HepG2 (cell line): ENCODE data around the gene TUT7. TPM values are rescaled to one million over a fixed set of nuclear protein-coding genes. Genes with fewer than 3 reads are reported as not detected.
A peak's percentile ranks its signal among the peaks of the same experiment; 100 is the strongest.

Experiments used
- ASH2L ChIP-seq: fragments of 300-600, 200-600 bp; sonication (generic); IDR thresholded peaks from 2 replicates; pipeline ENCODE4 v1.7.0; 2017; ENCODE audit warnings: low read depth, mild to moderate bottlenecking, moderate library complexity, mixed read lengths, low read length; ENCODE audit not compliant: insufficient read length
- BRF2 ChIP-seq: sonication (generic); formaldehyde crosslinking; IDR thresholded peaks from 2 replicates; pipeline ENCODE4 v1.8.1; 2022; ENCODE audit warnings: mild to moderate bottlenecking, missing genetic modification reagents
- ETV5 ChIP-seq: IDR thresholded peaks from 2 replicates; pipeline ENCODE4 v1.6.1; 2018; ENCODE audit warnings: missing biosample characterization, missing genetic modification reagents, inconsistent platforms, borderline replicate concordance
- FOXK1 ChIP-seq: sonication (generic); formaldehyde crosslinking; IDR thresholded peaks from 2 replicates; pipeline ENCODE4 v1.4.0; 2020; ENCODE audit warnings: low read depth, missing genetic modification reagents, borderline replicate concordance
- FOXO1 ChIP-seq: sonication (generic); formaldehyde crosslinking; IDR thresholded peaks from 2 replicates; pipeline ENCODE4 v1.4.0; 2020; ENCODE audit warnings: missing genetic modification reagents
- MATR3 ChIP-seq: sonication (generic); formaldehyde crosslinking; IDR thresholded peaks from 2 replicates; pipeline ENCODE4 v1.4.0; 2020; ENCODE audit warnings: missing genetic modification reagents
- ZNF10 ChIP-seq: sonication (generic); formaldehyde crosslinking; IDR thresholded peaks from 2 replicates; pipeline ENCODE4 v1.4.0; 2020; ENCODE audit warnings: mild to moderate bottlenecking, low read depth, missing genetic modification reagents, borderline replicate concordance
- ZNF280D ChIP-seq: sonication (generic); formaldehyde crosslinking; IDR thresholded peaks from 2 replicates; pipeline ENCODE4 v1.5.1; 2020; ENCODE audit warnings: mild to moderate bottlenecking, missing genetic modification reagents
- ZNF850 ChIP-seq: sonication (generic); formaldehyde crosslinking; conservative IDR thresholded peaks from 2 replicates; pipeline ENCODE4 v1.9.0; 2021; ENCODE audit warnings: mild to moderate bottlenecking, missing genetic modification reagents
- polyA plus RNA-seq, 8 experiments: library from polyadenylated mRNA; depleted of rRNA in 3 of 8; stranded (reverse) in 7 of 8; unstranded in 1 of 8; fragments of >200 nt; fragmentation: Illumina TruSeq in 4 of 8; extraction: Trizol in 4 of 8; gene quantifications; 2 replicates each; pipeline versions ENCODE4 v1.2.1 to v1.2.3, GENCODE V29; 2011 to 2016; ENCODE audit warnings: low read depth in 4 of 8, missing spikeins in 1 of 8, mixed read lengths in 1 of 8; ENCODE audit not compliant: insufficient read depth in 1 of 8
- total RNA-seq, 5 experiments: library from RNA; depleted of rRNA; stranded (reverse); fragments of >200 nt; fragmentation: Illumina TruSeq; extraction: Trizol; gene quantifications; 2 replicates each; pipeline ENCODE4 v1.2.3, GENCODE V29; 2016; ENCODE audit warnings: low read depth in 1 of 5
- TF ChIP-seq, protein P1 (sequence below): IDR thresholded peaks from 2 replicates; pipeline ENCODE4 v1.6.1; 2016; ENCODE audit warnings: low read depth, missing genetic modification reagents, missing compliant biosample characterization
- TF ChIP-seq, protein P2 (sequence below): sonication (generic); formaldehyde crosslinking; IDR thresholded peaks from 2 replicates; pipeline ENCODE4 v1.5.0; 2020; ENCODE audit warnings: missing genetic modification reagents
- TF ChIP-seq, protein P3 (sequence below): sonication (generic); formaldehyde crosslinking; IDR thresholded peaks from 2 replicates; pipeline ENCODE4 v1.5.0; 2020; ENCODE audit warnings: missing genetic modification reagents

Gene TUT7
- total and polyA plus RNA-seq, 2 of the 13 experiments (the other 11 are each of a cell fraction or from before 2014, with no cell fraction given), result 12.0 to 19.4 TPM

GRCh38 chr9:86336058-86336457, 18.2 kb downstream of the TUT7 start (continued):
- TF ChIP-seq, protein P1, sequence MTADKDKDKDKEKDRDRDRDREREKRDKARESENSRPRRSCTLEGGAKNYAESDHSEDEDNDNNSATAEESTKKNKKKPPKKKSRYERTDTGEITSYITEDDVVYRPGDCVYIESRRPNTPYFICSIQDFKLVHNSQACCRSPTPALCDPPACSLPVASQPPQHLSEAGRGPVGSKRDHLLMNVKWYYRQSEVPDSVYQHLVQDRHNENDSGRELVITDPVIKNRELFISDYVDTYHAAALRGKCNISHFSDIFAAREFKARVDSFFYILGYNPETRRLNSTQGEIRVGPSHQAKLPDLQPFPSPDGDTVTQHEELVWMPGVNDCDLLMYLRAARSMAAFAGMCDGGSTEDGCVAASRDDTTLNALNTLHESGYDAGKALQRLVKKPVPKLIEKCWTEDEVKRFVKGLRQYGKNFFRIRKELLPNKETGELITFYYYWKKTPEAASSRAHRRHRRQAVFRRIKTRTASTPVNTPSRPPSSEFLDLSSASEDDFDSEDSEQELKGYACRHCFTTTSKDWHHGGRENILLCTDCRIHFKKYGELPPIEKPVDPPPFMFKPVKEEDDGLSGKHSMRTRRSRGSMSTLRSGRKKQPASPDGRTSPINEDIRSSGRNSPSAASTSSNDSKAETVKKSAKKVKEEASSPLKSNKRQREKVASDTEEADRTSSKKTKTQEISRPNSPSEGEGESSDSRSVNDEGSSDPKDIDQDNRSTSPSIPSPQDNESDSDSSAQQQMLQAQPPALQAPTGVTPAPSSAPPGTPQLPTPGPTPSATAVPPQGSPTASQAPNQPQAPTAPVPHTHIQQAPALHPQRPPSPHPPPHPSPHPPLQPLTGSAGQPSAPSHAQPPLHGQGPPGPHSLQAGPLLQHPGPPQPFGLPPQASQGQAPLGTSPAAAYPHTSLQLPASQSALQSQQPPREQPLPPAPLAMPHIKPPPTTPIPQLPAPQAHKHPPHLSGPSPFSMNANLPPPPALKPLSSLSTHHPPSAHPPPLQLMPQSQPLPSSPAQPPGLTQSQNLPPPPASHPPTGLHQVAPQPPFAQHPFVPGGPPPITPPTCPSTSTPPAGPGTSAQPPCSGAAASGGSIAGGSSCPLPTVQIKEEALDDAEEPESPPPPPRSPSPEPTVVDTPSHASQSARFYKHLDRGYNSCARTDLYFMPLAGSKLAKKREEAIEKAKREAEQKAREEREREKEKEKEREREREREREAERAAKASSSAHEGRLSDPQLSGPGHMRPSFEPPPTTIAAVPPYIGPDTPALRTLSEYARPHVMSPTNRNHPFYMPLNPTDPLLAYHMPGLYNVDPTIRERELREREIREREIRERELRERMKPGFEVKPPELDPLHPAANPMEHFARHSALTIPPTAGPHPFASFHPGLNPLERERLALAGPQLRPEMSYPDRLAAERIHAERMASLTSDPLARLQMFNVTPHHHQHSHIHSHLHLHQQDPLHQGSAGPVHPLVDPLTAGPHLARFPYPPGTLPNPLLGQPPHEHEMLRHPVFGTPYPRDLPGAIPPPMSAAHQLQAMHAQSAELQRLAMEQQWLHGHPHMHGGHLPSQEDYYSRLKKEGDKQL (CRISPR knock-in tag), result 0 out of 2 replicates have a peak, but pooled peaks have one; percentile 34
- TF ChIP-seq BRF2 (CRISPR knock-in tag), result no peak
- 0 out of 2 replicates have a peak, but pooled peaks have one; percentile 19 for TF ChIP-seq ETV5 (CRISPR knock-in tag)
- no peak for TF ChIP-seq MATR3 (CRISPR knock-in tag)
- TF ChIP-seq ZNF280D (CRISPR knock-in tag), result no peak
- TF ChIP-seq, protein P2, sequence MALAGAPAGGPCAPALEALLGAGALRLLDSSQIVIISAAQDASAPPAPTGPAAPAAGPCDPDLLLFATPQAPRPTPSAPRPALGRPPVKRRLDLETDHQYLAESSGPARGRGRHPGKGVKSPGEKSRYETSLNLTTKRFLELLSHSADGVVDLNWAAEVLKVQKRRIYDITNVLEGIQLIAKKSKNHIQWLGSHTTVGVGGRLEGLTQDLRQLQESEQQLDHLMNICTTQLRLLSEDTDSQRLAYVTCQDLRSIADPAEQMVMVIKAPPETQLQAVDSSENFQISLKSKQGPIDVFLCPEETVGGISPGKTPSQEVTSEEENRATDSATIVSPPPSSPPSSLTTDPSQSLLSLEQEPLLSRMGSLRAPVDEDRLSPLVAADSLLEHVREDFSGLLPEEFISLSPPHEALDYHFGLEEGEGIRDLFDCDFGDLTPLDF (CRISPR knock-in tag), result no peak
- no peak for TF ChIP-seq ZNF10
- no peak for TF ChIP-seq ZNF850
- TF ChIP-seq, protein P3, sequence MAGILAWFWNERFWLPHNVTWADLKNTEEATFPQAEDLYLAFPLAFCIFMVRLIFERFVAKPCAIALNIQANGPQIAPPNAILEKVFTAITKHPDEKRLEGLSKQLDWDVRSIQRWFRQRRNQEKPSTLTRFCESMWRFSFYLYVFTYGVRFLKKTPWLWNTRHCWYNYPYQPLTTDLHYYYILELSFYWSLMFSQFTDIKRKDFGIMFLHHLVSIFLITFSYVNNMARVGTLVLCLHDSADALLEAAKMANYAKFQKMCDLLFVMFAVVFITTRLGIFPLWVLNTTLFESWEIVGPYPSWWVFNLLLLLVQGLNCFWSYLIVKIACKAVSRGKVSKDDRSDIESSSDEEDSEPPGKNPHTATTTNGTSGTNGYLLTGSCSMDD (CRISPR knock-in tag), result no peak
- no peak for TF ChIP-seq FOXK1 (CRISPR knock-in tag)
- peak; percentile 77 for TF ChIP-seq ASH2L
- peak; percentile 57; the same call in 1 of the 2 replicates for TF ChIP-seq FOXO1 (CRISPR knock-in tag)
